NT2/D1 (cell line): ENCODE results near the gene CKAP2L.

ENCODE experiments used
- SUZ12 ChIP-seq: IDR thresholded peaks from 2 replicates; pipeline ENCODE4 v1.6.1; 2011; ENCODE audit not compliant: insufficient read length, insufficient read depth; ENCODE audit errors: extremely low read depth
- YY1 ChIP-seq: IDR thresholded peaks from 2 replicates; pipeline ENCODE4 v1.6.1; 2011; ENCODE audit not compliant: insufficient read length, insufficient read depth
- ZNF274 ChIP-seq: IDR thresholded peaks from 2 replicates; pipeline ENCODE4 v1.6.1; 2011; ENCODE audit warnings: mild to moderate bottlenecking, low read depth, low read length

- TF ChIP-seq ZNF274 (no peak), YY1 (no peak), SUZ12 (no peak)
Observed at GRCh38 chr2:112811841-112812306, 47.5 kb upstream of the CKAP2L start.
